ENCODE data around the gene BACH1. TPM values are rescaled to one million over a fixed set of nuclear protein-coding genes. Genes with fewer than 3 reads are reported as not detected.

BACH1 gene
- total RNA-seq, 1 donor from 2014 or later, result 93.1 TPM

DNA sequence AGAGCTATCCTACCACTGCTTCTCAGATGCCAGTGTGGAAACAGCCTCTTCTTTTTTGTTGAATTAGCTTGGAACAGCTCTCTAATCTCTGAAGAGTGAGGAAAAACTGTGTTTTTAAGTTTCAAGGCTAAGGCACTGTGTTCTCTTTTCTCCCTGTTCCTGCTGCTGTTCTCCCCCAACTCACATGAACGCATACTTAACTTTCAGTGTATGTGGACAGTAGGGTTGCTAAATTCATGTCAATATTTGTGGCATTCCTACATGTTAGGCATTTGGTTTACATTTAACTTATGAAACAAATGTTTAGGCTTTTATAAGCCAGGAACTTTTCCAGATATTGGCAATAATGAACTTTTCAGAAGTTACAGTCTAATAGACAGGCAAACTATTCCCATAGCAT lies 6.8 kb downstream of the BACH1 start:
- peaks cover 92% of the 10 kb centered on the region for H4K20me1 ChIP-seq (ENCODE audit: insufficient read depth, low read length)
- H3K4me2 ChIP-seq (ENCODE audit: low read length), result peak overlapping the region; percentile 87
- H3K36me3 ChIP-seq (ENCODE audit: insufficient read depth, low read length), result peaks cover 13% of the 10 kb centered on the region
- Mint-ChIP-seq H3K27me3 (ENCODE audit: low read depth, unreplicated experiment) (no peaks in the 10 kb centered on the region), H3K27ac (ENCODE audit: unreplicated experiment) (no peak overlapping the region), H3K36me3 (ENCODE audit: low read depth, unreplicated experiment) (no peaks in the 10 kb centered on the region), H3K9me3 (ENCODE audit: unreplicated experiment) (no peaks in the 10 kb centered on the region), H3K4me3 (ENCODE audit: unreplicated experiment) (no peak overlapping the region), H3K4me1 (ENCODE audit: low read depth, unreplicated experiment) (peaks cover 52% of the 10 kb centered on the region)
- no peak overlapping the region for H2AFZ ChIP-seq (ENCODE audit: low read depth, low read length)
- peak overlapping the region; percentile 5 for H3K9ac ChIP-seq (ENCODE audit: low read length)
- no peak overlapping the region for H3K4me3 ChIP-seq (ENCODE audit: insufficient read depth, low read depth, low read length)
- TF ChIP-seq, protein P1, sequence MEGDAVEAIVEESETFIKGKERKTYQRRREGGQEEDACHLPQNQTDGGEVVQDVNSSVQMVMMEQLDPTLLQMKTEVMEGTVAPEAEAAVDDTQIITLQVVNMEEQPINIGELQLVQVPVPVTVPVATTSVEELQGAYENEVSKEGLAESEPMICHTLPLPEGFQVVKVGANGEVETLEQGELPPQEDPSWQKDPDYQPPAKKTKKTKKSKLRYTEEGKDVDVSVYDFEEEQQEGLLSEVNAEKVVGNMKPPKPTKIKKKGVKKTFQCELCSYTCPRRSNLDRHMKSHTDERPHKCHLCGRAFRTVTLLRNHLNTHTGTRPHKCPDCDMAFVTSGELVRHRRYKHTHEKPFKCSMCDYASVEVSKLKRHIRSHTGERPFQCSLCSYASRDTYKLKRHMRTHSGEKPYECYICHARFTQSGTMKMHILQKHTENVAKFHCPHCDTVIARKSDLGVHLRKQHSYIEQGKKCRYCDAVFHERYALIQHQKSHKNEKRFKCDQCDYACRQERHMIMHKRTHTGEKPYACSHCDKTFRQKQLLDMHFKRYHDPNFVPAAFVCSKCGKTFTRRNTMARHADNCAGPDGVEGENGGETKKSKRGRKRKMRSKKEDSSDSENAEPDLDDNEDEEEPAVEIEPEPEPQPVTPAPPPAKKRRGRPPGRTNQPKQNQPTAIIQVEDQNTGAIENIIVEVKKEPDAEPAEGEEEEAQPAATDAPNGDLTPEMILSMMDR (IDR thresholded peaks at IDR 0.05; ENCODE audit: insufficient read depth, low read depth, low read length), result no peak
- TF ChIP-seq EZH2 (IDR thresholded peaks at IDR 0.05; ENCODE audit: insufficient read depth, low read length), result no peak
- H3K4me1 ChIP-seq (ENCODE audit: insufficient read depth, low read length), result peaks cover 32% of the 10 kb centered on the region
- DNase-seq (ENCODE audit: low read depth) (no peak), FAIRE-seq (peak; percentile 17)
- H3K27me3 ChIP-seq (ENCODE audit: insufficient read depth, low read length), result no peaks in the 10 kb centered on the region
- H3K27ac ChIP-seq (ENCODE audit: low read depth, low read length), result peak overlapping the region; percentile 6
- no peaks in the 10 kb centered on the region for H3K9me3 ChIP-seq (ENCODE audit: insufficient read depth, low read depth, low read length)
- peaks cover 100% of the 10 kb centered on the region for H3K79me2 ChIP-seq (ENCODE audit: insufficient read depth, low read length)

DNA sequence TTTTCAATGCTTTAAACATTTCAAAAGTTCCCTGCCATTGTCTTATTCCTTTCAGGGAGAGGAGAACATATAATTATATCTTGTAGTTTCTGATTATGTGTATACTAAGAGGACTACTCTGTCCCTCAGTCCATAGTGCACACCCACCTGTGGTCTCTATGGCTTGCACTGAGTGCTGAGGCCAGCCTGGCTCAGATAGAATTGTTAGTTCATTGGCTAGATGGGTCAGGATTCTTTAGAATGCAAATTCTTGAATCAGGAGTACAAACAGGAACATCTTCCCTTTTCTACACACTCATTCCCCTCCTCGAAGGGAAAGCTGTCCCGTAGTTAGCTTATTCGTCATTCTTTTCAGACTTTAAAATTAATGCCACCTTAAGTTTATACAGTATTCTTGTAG lies 8.2 kb downstream of the BACH1 start:
- peak overlapping the region; percentile 13 for H3K27ac Mint-ChIP-seq (ENCODE audit: unreplicated experiment)
- Histone ChIP-seq H2AFZ (ENCODE audit: low read depth, low read length) (no peak overlapping the region), H3K9me3 (ENCODE audit: insufficient read depth, low read depth, low read length) (no peaks in the 10 kb centered on the region), H4K20me1 (ENCODE audit: insufficient read depth, low read length) (peaks cover 92% of the 10 kb centered on the region), H3K9ac (ENCODE audit: low read length) (no peak overlapping the region), H3K4me2 (ENCODE audit: low read length) (peak overlapping the region; percentile 53), H3K27ac (ENCODE audit: low read depth, low read length) (no peak overlapping the region), H3K27me3 (ENCODE audit: insufficient read depth, low read length) (no peaks in the 10 kb centered on the region), H3K4me1 (ENCODE audit: insufficient read depth, low read length) (peaks cover 27% of the 10 kb centered on the region), H3K79me2 (ENCODE audit: insufficient read depth, low read length) (peaks cover 100% of the 10 kb centered on the region), H3K4me3 (ENCODE audit: insufficient read depth, low read depth, low read length) (no peak overlapping the region), H3K36me3 (ENCODE audit: insufficient read depth, low read length) (peaks cover 18% of the 10 kb centered on the region)
- DNase-seq (ENCODE audit: low read depth), result no peak
- no peaks in the 10 kb centered on the region for H3K27me3 Mint-ChIP-seq (ENCODE audit: low read depth, unreplicated experiment)
- peaks cover under 1% of the 10 kb centered on the region for H3K36me3 Mint-ChIP-seq (ENCODE audit: low read depth, unreplicated experiment)
- no peak for FAIRE-seq
- TF ChIP-seq EZH2 (IDR thresholded peaks at IDR 0.05; ENCODE audit: insufficient read depth, low read length), result no peak
- TF ChIP-seq, protein P1 (IDR thresholded peaks at IDR 0.05; ENCODE audit: insufficient read depth, low read depth, low read length), result no peak
- no peak overlapping the region for H3K4me3 Mint-ChIP-seq (ENCODE audit: unreplicated experiment)
- H3K4me1 Mint-ChIP-seq (ENCODE audit: low read depth, unreplicated experiment), result peaks cover 48% of the 10 kb centered on the region
- H3K9me3 Mint-ChIP-seq (ENCODE audit: unreplicated experiment), result no peaks in the 10 kb centered on the region

DNA sequence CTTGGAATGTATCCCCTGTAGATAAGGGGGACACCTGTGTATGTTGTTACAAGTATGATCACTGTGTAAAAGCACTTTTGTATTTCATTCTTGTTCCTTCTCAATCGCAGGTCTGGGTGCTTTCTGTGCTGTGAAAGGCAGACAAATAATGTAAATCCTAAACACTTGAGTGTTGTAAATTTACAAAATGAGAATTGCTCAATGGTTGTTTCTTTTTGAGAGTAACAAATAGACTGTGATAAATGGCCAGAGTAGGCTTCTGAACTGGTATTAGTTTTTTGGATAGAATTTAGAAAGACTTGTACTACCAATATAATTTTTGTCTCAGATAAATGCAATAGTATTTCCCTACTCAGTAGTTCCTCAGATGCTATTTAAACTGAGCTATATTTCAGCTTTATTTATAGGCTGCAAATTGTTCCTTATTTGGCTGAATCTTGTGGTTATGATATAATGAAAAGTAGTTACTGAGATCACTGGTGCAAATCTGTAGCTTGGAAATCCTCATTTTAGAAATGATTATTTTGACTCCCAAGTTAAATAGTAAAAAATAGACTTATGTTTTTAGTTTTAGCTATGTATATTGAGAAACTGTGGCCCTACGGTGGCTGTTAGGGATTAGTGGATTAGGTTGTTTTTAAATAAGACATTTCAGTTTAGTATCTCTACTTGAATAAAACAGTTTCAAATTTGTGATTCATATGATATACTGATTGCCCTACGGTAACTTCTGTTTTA lies 9.2 kb downstream of the BACH1 start:
- H3K4me1 Mint-ChIP-seq (ENCODE audit: low read depth, unreplicated experiment), result peaks cover 39% of the 10 kb centered on the region

More for the DNA sequence above, 9.2 kb downstream of the BACH1 start:
- H3K36me3 Mint-ChIP-seq (ENCODE audit: low read depth, unreplicated experiment), result peaks cover 6% of the 10 kb centered on the region
- no peaks in the 10 kb centered on the region for H3K9me3 ChIP-seq (ENCODE audit: insufficient read depth, low read depth, low read length)
- peak overlapping the region; percentile 21 for H3K4me2 ChIP-seq (ENCODE audit: low read length)
- DNase-seq (ENCODE audit: low read depth) (no peak), FAIRE-seq (no peak)
- H4K20me1 ChIP-seq (ENCODE audit: insufficient read depth, low read length), result peaks cover 92% of the 10 kb centered on the region
- no peak overlapping the region for H3K4me3 ChIP-seq (ENCODE audit: insufficient read depth, low read depth, low read length)
- TF ChIP-seq, protein P1 (IDR thresholded peaks at IDR 0.05; ENCODE audit: insufficient read depth, low read depth, low read length), result no peak
- TF ChIP-seq EZH2 (IDR thresholded peaks at IDR 0.05; ENCODE audit: insufficient read depth, low read length), result no peak
- H3K27ac Mint-ChIP-seq (ENCODE audit: unreplicated experiment), result no peak overlapping the region
- H3K36me3 ChIP-seq (ENCODE audit: insufficient read depth, low read length), result peaks cover 21% of the 10 kb centered on the region
- H3K9ac ChIP-seq (ENCODE audit: low read length), result no peak overlapping the region
- H3K27ac ChIP-seq (ENCODE audit: low read depth, low read length), result peak overlapping the region; percentile 7
- H3K4me1 ChIP-seq (ENCODE audit: insufficient read depth, low read length), result peaks cover 19% of the 10 kb centered on the region
- no peak overlapping the region for H3K4me3 Mint-ChIP-seq (ENCODE audit: unreplicated experiment)
- no peaks in the 10 kb centered on the region for H3K27me3 ChIP-seq (ENCODE audit: insufficient read depth, low read length)
- no peaks in the 10 kb centered on the region for H3K27me3 Mint-ChIP-seq (ENCODE audit: low read depth, unreplicated experiment)
- H3K79me2 ChIP-seq (ENCODE audit: insufficient read depth, low read length), result peaks cover 100% of the 10 kb centered on the region
- no peak overlapping the region for H2AFZ ChIP-seq (ENCODE audit: low read depth, low read length)
- H3K9me3 Mint-ChIP-seq (ENCODE audit: unreplicated experiment), result no peaks in the 10 kb centered on the region

Measured in astrocyte (in vitro differentiated cells and primary cell).